ENCODE measurements around the gene EXOC3L1. TPM values are rescaled to one million over a fixed set of nuclear protein-coding genes. Genes with fewer than 3 reads are reported as not detected.

EXOC3L1 gene
- total and polyA plus RNA-seq, 2 of the 13 experiments (the other 11 are each of a cell fraction or from before 2014, with no cell fraction given) = 0.12 TPM; not detected in 1

DNA sequence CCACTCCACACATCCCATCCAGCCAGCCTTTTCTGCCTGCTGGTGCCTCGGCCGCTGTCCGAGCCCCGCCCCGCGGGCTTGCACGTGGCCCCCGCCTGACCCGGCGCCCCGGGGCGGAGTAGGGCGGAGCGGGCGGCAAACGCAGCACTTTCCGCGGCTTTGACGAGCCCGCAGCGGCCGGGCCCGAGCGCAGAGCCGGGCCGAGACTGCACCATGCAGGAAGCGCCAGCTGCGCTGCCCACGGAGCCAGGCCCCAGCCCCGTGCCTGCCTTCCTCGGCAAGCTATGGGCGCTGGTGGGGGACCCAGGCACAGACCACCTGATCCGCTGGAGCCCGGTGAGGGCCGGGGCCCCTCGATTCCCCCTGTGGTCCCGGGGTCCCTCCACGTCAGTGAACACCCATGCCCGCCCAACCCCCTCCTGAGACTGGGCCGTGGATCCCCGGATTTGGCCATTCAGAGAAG is 25.3 kb downstream of the EXOC3L1 start, which contains the start of gene HSF4 (continued):
- TF ChIP-seq KLF15 (CRISPR knock-in tag; IDR thresholded peaks at IDR 0.05; ENCODE audit: borderline replicate concordance) (no peak), HHEX (CRISPR knock-in tag; IDR thresholded peaks at IDR 0.05) (no peak), ZNF879 (CRISPR knock-in tag; IDR thresholded peaks at IDR 0.05) (peak; percentile 69; the same call in 1 of the 2 replicates), ZNF3 (CRISPR knock-in tag; IDR thresholded peaks at IDR 0.05) (no peak), KAT7 (CRISPR knock-in tag; IDR thresholded peaks at IDR 0.05; ENCODE audit: borderline replicate concordance) (0 out of 2 replicates have a peak, but pooled peaks have one; percentile 60), ZNF30 (CRISPR knock-in tag; IDR thresholded peaks at IDR 0.05) (no peak), ZNF225 (CRISPR knock-in tag; IDR thresholded peaks at IDR 0.05) (no peak), ZNF136 (CRISPR knock-in tag; IDR thresholded peaks at IDR 0.05; ENCODE audit: low read depth) (0 out of 2 replicates have a peak, but pooled peaks have one; percentile 67), ATF7 (IDR thresholded peaks at IDR 0.05) (no peak), ATF7 (CRISPR knock-in tag; IDR thresholded peaks at IDR 0.05) (0 out of 2 replicates have a peak, but pooled peaks have one; percentile 20), NR2F6 (IDR thresholded peaks at IDR 0.05) (peak; percentile 45; the same call in 1 of the 2 replicates), NR2F6 (CRISPR knock-in tag; IDR thresholded peaks at IDR 0.05) (peak; percentile 92), SP2 (CRISPR knock-in tag; IDR thresholded peaks at IDR 0.05) (no peak), SETDB1 (CRISPR knock-in tag; IDR thresholded peaks at IDR 0.05; ENCODE audit: borderline replicate concordance) (no peak), CREB1 (IDR thresholded peaks at IDR 0.05) (no peak), CREB1 (CRISPR knock-in tag; IDR thresholded peaks at IDR 0.05) (no peak), ZNF772 (CRISPR knock-in tag; IDR thresholded peaks at IDR 0.05) (no peak; the same call in 1 of the 2 replicates), ZNF850 (CRISPR knock-in tag; conservative IDR thresholded peaks at IDR 0.05) (no peak), JUN (CRISPR knock-in tag; IDR thresholded peaks at IDR 0.05) (0 out of 2 replicates have a peak, but pooled peaks have one; percentile 71), HOXA5 (CRISPR knock-in tag; IDR thresholded peaks at IDR 0.05) (peak; percentile 85)
- TF ChIP-seq, protein P1, sequence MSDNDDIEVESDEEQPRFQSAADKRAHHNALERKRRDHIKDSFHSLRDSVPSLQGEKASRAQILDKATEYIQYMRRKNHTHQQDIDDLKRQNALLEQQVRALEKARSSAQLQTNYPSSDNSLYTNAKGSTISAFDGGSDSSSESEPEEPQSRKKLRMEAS (IDR thresholded peaks at IDR 0.05) = peak; percentile 98
- TF ChIP-seq, protein P2, sequence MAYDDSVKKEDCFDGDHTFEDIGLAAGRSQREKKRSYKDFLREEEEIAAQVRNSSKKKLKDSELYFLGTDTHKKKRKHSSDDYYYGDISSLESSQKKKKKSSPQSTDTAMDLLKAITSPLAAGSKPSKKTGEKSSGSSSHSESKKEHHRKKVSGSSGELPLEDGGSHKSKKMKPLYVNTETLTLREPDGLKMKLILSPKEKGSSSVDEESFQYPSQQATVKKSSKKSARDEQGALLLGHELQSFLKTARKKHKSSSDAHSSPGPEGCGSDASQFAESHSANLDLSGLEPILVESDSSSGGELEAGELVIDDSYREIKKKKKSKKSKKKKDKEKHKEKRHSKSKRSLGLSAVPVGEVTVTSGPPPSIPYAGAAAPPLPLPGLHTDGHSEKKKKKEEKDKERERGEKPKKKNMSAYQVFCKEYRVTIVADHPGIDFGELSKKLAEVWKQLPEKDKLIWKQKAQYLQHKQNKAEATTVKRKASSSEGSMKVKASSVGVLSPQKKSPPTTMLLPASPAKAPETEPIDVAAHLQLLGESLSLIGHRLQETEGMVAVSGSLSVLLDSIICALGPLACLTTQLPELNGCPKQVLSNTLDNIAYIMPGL (CRISPR knock-in tag; IDR thresholded peaks at IDR 0.05; ENCODE audit: borderline replicate concordance in 1 of 2, low read depth in 1 of 2) = peak; percentile 68 to 74; a peak in 3 of 4 replicates
- TF ChIP-seq, protein P3, sequence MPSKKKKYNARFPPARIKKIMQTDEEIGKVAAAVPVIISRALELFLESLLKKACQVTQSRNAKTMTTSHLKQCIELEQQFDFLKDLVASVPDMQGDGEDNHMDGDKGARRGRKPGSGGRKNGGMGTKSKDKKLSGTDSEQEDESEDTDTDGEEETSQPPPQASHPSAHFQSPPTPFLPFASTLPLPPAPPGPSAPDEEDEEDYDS (CRISPR knock-in tag; IDR thresholded peaks at IDR 0.05) = peak; percentile 62
- TF ChIP-seq, protein P4, sequence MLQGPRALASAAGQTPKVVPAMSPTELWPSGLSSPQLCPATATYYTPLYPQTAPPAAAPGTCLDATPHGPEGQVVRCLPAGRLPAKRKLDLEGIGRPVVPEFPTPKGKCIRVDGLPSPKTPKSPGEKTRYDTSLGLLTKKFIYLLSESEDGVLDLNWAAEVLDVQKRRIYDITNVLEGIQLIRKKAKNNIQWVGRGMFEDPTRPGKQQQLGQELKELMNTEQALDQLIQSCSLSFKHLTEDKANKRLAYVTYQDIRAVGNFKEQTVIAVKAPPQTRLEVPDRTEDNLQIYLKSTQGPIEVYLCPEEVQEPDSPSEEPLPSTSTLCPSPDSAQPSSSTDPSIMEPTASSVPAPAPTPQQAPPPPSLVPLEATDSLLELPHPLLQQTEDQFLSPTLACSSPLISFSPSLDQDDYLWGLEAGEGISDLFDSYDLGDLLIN (CRISPR knock-in tag; IDR thresholded peaks at IDR 0.05; ENCODE audit: borderline replicate concordance) = peak; percentile 70; the same call in 1 of the 2 replicates
- TF ChIP-seq, protein P5, sequence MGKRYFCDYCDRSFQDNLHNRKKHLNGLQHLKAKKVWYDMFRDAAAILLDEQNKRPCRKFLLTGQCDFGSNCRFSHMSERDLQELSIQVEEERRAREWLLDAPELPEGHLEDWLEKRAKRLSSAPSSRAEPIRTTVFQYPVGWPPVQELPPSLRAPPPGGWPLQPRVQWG (CRISPR knock-in tag; IDR thresholded peaks at IDR 0.05; ENCODE audit: borderline replicate concordance, low read depth) = no peak
- TF ChIP-seq, protein P6, sequence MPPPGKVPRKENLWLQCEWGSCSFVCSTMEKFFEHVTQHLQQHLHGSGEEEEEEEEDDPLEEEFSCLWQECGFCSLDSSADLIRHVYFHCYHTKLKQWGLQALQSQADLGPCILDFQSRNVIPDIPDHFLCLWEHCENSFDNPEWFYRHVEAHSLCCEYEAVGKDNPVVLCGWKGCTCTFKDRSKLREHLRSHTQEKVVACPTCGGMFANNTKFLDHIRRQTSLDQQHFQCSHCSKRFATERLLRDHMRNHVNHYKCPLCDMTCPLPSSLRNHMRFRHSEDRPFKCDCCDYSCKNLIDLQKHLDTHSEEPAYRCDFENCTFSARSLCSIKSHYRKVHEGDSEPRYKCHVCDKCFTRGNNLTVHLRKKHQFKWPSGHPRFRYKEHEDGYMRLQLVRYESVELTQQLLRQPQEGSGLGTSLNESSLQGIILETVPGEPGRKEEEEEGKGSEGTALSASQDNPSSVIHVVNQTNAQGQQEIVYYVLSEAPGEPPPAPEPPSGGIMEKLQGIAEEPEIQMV (CRISPR knock-in tag; IDR thresholded peaks at IDR 0.05; ENCODE audit: low read depth) = peak; percentile 72; the same call in 1 of the 2 replicates

All from HepG2 (cell line).